Activated T-cell treated with anti-CD3 and anti-CD28 coated beads for 4 hours (primary cell): ENCODE results near the gene ANKRD28.
"Not testable (repeated sequence)": the region's sequence is repeated elsewhere in the genome, so short reads cannot be mapped to it uniquely, and the experiment has no call there.

Experiments used
- DNase-seq: peaks from one replicate; pipeline ENCODE4 v3.0.0-alpha.2; 2020

Gene ANKRD28

GRCh38 chr3:15801298-15801697, 3.5 kb upstream of the ANKRD28 start:
- no peak for DNase-seq

GRCh38 chr3:15800780-15801179, 3.0 kb upstream of the ANKRD28 start:
- DNase-seq, result no peak

- DNase-seq, result no peak
Measured at GRCh38 chr3:15800327-15800726, 2.5 kb upstream of the ANKRD28 start.

- no peak for DNase-seq
Measured at GRCh38 chr3:15798533-15799245, 910 bp upstream of the ANKRD28 start.

GRCh38 chr3:15796771-15797641, 773 bp downstream of the ANKRD28 start:
- no peak for DNase-seq

GRCh38 chr3:15796331-15796730, 1.4 kb downstream of the ANKRD28 start:
- no peak for DNase-seq

GRCh38 chr3:15795651-15796308, 2.0 kb downstream of the ANKRD28 start:
- DNase-seq, result no peak

- no peak for DNase-seq
Measured at GRCh38 chr3:15794842-15795650, 2.7 kb downstream of the ANKRD28 start.

GRCh38 chr3:15794303-15794771, 3.4 kb downstream of the ANKRD28 start:
- no peak for DNase-seq

- DNase-seq, result no peak
Measured at GRCh38 chr3:15791525-15791924, 6.3 kb downstream of the ANKRD28 start.

GRCh38 chr3:15787941-15788340, 9.8 kb downstream of the ANKRD28 start:
- DNase-seq, result no peak

- no peak for DNase-seq
Measured at GRCh38 chr3:15787526-15787925, 10.3 kb downstream of the ANKRD28 start.

- DNase-seq, result no peak
Measured at GRCh38 chr3:15783361-15783969, 14.3 kb downstream of the ANKRD28 start.

GRCh38 chr3:15782429-15782828, 15.3 kb downstream of the ANKRD28 start:
- DNase-seq, result no peak

GRCh38 chr3:15781637-15782402, 16.0 kb downstream of the ANKRD28 start:
- no peak for DNase-seq

GRCh38 chr3:15781131-15781530, 16.6 kb downstream of the ANKRD28 start:
- no peak for DNase-seq

- DNase-seq, result no peak
Measured at GRCh38 chr3:15779111-15779510, 18.7 kb downstream of the ANKRD28 start.

- DNase-seq, result no peak
Measured at GRCh38 chr3:15778332-15778858, 19.4 kb downstream of the ANKRD28 start.

- DNase-seq, result not testable (repeated sequence)
Measured at GRCh38 chr3:15774931-15775560, 22.7 kb downstream of the ANKRD28 start.

GRCh38 chr3:15771444-15771843, 26.3 kb downstream of the ANKRD28 start:
- no peak for DNase-seq
